K562 (cell line): Measurements from ENCODE around the gene CIAO2B. TPM values are rescaled to one million over a fixed set of nuclear protein-coding genes. Genes with fewer than 3 reads are reported as not detected.

ENCODE experiments used
- ARID1B ChIP-seq: fragments of 450-650 bp; IDR thresholded peaks from 2 replicates; pipeline ENCODE4 v1.6.1; 2016; ENCODE audit warnings: antibody characterized with exemption, mild to moderate bottlenecking, inconsistent platforms
- BRCA1 ChIP-seq, 2 experiments: fragments of 450-650 bp in 1 of 2; sonication (generic) in 1 of 2; formaldehyde crosslinking in 1 of 2; IDR thresholded peaks; 2 replicates each; pipeline versions ENCODE4 v1.5.0 to v1.6.1; 2017 to 2020; ENCODE audit warnings: mild to moderate bottlenecking in 1 of 2, missing genetic modification reagents in 1 of 2
- CTBP1 ChIP-seq: fragments of 450-650 bp; IDR thresholded peaks from 2 replicates; pipeline ENCODE4 v1.6.1; 2016; ENCODE audit warnings: borderline replicate concordance
- EP300 ChIP-seq: IDR thresholded peaks from 2 replicates; pipeline ENCODE4 v1.6.1; 2012; ENCODE audit warnings: low read length, improper control_type of control experiment
- ETS2 ChIP-seq: IDR thresholded peaks from 2 replicates; pipeline ENCODE4 v1.6.1; 2016; ENCODE audit warnings: borderline replicate concordance, missing genetic modification characterization, mild to moderate bottlenecking, moderate library complexity, missing compliant biosample characterization; ENCODE audit not compliant: poor library complexity, severe bottlenecking
- HDAC1 ChIP-seq, 2 experiments: fragments of 450-650 bp; IDR thresholded peaks; 2 replicates each; pipeline ENCODE4 v1.6.1; 2016 to 2017; ENCODE audit warnings: inconsistent platforms in 1 of 2, mild to moderate bottlenecking in 1 of 2, moderate library complexity in 1 of 2
- HLTF ChIP-seq: fragments of 450-650 bp; IDR thresholded peaks from 2 replicates; pipeline ENCODE4 v1.6.1; 2016
- HNRNPLL ChIP-seq: fragments of 200-400 bp; formaldehyde crosslinking; IDR thresholded peaks from 2 replicates; pipeline ENCODE4 v1.6.1; 2017; ENCODE audit warnings: low read length, low read depth, mild to moderate bottlenecking; ENCODE audit not compliant: poor library complexity, severe bottlenecking
- KAT8 ChIP-seq: fragments of 450-650 bp; IDR thresholded peaks from 2 replicates; pipeline ENCODE4 v1.6.1; 2016; ENCODE audit warnings: low read depth, mild to moderate bottlenecking
- MECOM ChIP-seq: fragments of 250-450 bp; sonication (Bioruptor Pico); IDR thresholded peaks from 2 replicates; pipeline ENCODE4 v1.8.0; 2022; ENCODE audit warnings: inconsistent platforms
- TAL1 ChIP-seq: fragments of 450-650 bp; IDR thresholded peaks from 2 replicates; pipeline ENCODE4 v1.6.1; 2016; ENCODE audit warnings: mild to moderate bottlenecking
- TEAD1 ChIP-seq, 2 experiments: fragments of 450-650 bp in 1 of 2; sonication (generic) in 1 of 2; formaldehyde crosslinking; IDR thresholded peaks; 2 replicates each; pipeline versions ENCODE4 v1.4.0 to v1.8.0; 2020 to 2022; ENCODE audit warnings: mild to moderate bottlenecking in 2 of 2, missing genetic modification reagents in 1 of 2
- ZNF174 ChIP-seq: fragments of 250-450 bp; sonication (Bioruptor Pico); IDR thresholded peaks from 2 replicates; pipeline ENCODE4 v1.4.0; 2020; ENCODE audit warnings: mild to moderate bottlenecking
- ZNF24 ChIP-seq: fragments of 450-650 bp; IDR thresholded peaks from 2 replicates; pipeline ENCODE4 v1.6.1; 2016
- ZNF589 ChIP-seq: fragments of 200-800 bp; sonication (Bioruptor generic); IDR thresholded peaks from 2 replicates; pipeline ENCODE4 v1.6.1; 2016; ENCODE audit warnings: low read depth, missing genetic modification characterization, missing compliant biosample characterization
- ZNF668 ChIP-seq: fragments of 250-450 bp; sonication (Bioruptor Pico); IDR thresholded peaks from 2 replicates; pipeline ENCODE4 v1.8.0; 2022; ENCODE audit warnings: mild to moderate bottlenecking, inconsistent platforms
- ZNF77 ChIP-seq: fragments of 250-450 bp; sonication (Bioruptor Pico); IDR thresholded peaks from 2 replicates; pipeline ENCODE4 v1.5.0; 2020
- polyA plus RNA-seq, 8 experiments: library from polyadenylated mRNA; depleted of rRNA in 4 of 8; stranded (reverse) in 5 of 8; unstranded in 3 of 8; fragments of >200 nt; fragmentation: Nextera tagmentation in 2 of 8; fragmentation: Illumina TruSeq in 1 of 8; extraction: Ambion mirVana in 2 of 8; extraction: Trizol in 1 of 8; gene quantifications; 2 replicates each; pipeline versions ENCODE4 v1.2.1 to v1.2.3, GENCODE V29; 2011 to 2014; ENCODE audit warnings: inconsistent platforms in 1 of 8, missing spikeins in 1 of 8
- total RNA-seq, 7 experiments: library from RNA; depleted of rRNA in 6 of 7; stranded (reverse); fragments of >200 nt in 6 of 7; fragmentation: Illumina TruSeq in 2 of 7; extraction: Trizol in 2 of 7; gene quantifications; 2 replicates each; pipeline versions ENCODE4 v1.2.1 to v1.2.3, GENCODE V29; 2011 to 2021; ENCODE audit warnings: low replicate concordance in 1 of 7
- TF ChIP-seq, protein P1 (sequence below): sonication (generic); formaldehyde crosslinking; IDR thresholded peaks from 2 replicates; pipeline ENCODE4 v1.8.0; 2022; ENCODE audit warnings: missing genetic modification reagents, mild to moderate bottlenecking, borderline replicate concordance
- TF ChIP-seq, protein P2 (sequence below): conservative IDR thresholded peaks from 2 replicates; pipeline ENCODE4 v1.6.1; 2011; ENCODE audit warnings: low read depth, mild to moderate bottlenecking, low read length; ENCODE audit not compliant: control insufficient read depth
- TF ChIP-seq, protein P3 (sequence below): sonication (generic); IDR thresholded peaks from 2 replicates; pipeline ENCODE4 v1.6.1; 2016
- TF ChIP-seq, protein P4 (sequence below), 2 experiments: IDR thresholded peaks; 2 replicates each; pipeline ENCODE4 v1.6.1; 2011; ENCODE audit warnings: borderline replicate concordance in 1 of 2, control low read depth in 1 of 2, low read depth in 1 of 2, low read length in 1 of 2, mild to moderate bottlenecking in 1 of 2, mixed read lengths in 1 of 2, moderate library complexity in 1 of 2; ENCODE audit not compliant: insufficient read depth in 1 of 2, insufficient read length in 1 of 2, poor library complexity in 1 of 2, severe bottlenecking in 1 of 2; ENCODE audit errors: extremely low read depth in 1 of 2

CIAO2B gene
- total and polyA plus RNA-seq, 9 of the 15 experiments (the other 6 are each of a cell fraction or from before 2014, with no cell fraction given) = 86.8 to 182 (median 113) TPM

DNA sequence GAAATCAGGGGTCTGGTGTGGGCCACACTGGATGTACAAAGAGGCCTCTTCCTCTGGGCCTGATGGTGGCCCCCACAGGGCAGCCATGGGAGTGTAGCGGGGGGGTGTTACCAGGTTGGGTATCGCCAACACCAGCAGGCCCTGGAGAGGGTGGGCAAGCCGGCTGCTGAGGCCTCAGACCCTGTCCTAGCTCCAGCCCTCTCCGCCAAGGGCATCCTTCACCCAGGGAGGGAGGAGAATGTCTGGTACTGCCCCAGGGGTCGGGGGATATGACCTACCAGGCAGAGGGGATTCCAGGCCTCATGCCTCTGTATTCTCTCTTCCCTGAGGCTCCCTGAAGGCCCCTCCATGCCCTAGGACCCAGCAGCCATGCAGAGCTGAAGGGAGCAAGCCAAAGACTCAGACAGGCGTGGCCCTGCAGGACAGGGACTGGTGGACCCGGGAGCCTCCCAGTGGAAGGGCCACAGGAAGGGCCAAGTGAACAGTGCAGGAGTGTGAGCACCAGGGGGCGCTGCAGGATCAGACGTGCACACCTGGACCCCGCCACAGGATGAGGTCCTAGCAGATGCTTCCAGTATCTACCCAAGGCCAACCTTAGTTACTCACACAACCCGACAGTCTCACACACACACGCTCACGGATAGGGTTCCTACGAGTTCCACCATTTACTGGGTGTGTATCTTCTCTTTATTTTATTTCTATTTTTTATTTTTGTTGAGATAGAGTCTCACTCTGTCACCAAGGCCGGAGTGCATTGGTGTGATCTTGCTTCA lies 43.3 kb upstream of the CIAO2B start (continued):
- TF ChIP-seq, protein P1, sequence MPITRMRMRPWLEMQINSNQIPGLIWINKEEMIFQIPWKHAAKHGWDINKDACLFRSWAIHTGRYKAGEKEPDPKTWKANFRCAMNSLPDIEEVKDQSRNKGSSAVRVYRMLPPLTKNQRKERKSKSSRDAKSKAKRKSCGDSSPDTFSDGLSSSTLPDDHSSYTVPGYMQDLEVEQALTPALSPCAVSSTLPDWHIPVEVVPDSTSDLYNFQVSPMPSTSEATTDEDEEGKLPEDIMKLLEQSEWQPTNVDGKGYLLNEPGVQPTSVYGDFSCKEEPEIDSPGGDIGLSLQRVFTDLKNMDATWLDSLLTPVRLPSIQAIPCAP = no peak
- TF ChIP-seq, protein P2, sequence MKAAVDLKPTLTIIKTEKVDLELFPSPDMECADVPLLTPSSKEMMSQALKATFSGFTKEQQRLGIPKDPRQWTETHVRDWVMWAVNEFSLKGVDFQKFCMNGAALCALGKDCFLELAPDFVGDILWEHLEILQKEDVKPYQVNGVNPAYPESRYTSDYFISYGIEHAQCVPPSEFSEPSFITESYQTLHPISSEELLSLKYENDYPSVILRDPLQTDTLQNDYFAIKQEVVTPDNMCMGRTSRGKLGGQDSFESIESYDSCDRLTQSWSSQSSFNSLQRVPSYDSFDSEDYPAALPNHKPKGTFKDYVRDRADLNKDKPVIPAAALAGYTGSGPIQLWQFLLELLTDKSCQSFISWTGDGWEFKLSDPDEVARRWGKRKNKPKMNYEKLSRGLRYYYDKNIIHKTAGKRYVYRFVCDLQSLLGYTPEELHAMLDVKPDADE = 0 out of 2 replicates have a peak, but pooled peaks have one; percentile 14
- TF ChIP-seq ZNF77 (CRISPR knock-in tag) = no peak
- TF ChIP-seq CTBP1 = peak; percentile 89
- TF ChIP-seq MECOM = peak; percentile 89
- no peak for TF ChIP-seq EP300
- TF ChIP-seq ARID1B = no peak
- TF ChIP-seq ETS2 (tag) = no peak
- no peak for TF ChIP-seq ZNF174 (CRISPR knock-in tag)
- no peak for TF ChIP-seq ZNF589 (CRISPR knock-in tag)
- no peak for TF ChIP-seq TAL1
- TF ChIP-seq ZNF668 = no peak
- TF ChIP-seq HDAC1 (IDR thresholded peaks at IDR 0.05) = no peak
- no peak for TF ChIP-seq BRCA1 (IDR thresholded peaks at IDR 0.05)
- no peak for TF ChIP-seq BRCA1 (CRISPR knock-in tag; IDR thresholded peaks at IDR 0.05)
- TF ChIP-seq HLTF = 0 out of 2 replicates have a peak, but pooled peaks have one; percentile 17
- no peak for TF ChIP-seq HNRNPLL
- no peak; the same call in 1 of the 2 replicates for TF ChIP-seq ZNF24
- TF ChIP-seq, protein P3, sequence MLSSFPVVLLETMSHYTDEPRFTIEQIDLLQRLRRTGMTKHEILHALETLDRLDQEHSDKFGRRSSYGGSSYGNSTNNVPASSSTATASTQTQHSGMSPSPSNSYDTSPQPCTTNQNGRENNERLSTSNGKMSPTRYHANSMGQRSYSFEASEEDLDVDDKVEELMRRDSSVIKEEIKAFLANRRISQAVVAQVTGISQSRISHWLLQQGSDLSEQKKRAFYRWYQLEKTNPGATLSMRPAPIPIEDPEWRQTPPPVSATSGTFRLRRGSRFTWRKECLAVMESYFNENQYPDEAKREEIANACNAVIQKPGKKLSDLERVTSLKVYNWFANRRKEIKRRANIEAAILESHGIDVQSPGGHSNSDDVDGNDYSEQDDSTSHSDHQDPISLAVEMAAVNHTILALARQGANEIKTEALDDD = no peak
- TF ChIP-seq, protein P4, sequence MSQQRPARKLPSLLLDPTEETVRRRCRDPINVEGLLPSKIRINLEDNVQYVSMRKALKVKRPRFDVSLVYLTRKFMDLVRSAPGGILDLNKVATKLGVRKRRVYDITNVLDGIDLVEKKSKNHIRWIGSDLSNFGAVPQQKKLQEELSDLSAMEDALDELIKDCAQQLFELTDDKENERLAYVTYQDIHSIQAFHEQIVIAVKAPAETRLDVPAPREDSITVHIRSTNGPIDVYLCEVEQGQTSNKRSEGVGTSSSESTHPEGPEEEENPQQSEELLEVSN (IDR thresholded peaks at IDR 0.05; ENCODE audit: borderline replicate concordance in 1 of 2, extremely low read depth in 1 of 2, insufficient read depth in 1 of 2, insufficient read length in 1 of 2, low read depth in 1 of 2, low read length in 1 of 2, poor library complexity in 1 of 2, severe bottlenecking in 1 of 2) = no peak
- TF ChIP-seq KAT8 = no peak
- TF ChIP-seq TEAD1 (CRISPR knock-in tag; IDR thresholded peaks at IDR 0.05) = no peak
